Measurements from ENCODE around the gene ADGRB3. TPM values are rescaled to one million over a fixed set of nuclear protein-coding genes. Genes with fewer than 3 reads are reported as not detected.

Gene ADGRB3
- total RNA-seq, 1 experiment from 2014 or later: 7.7 TPM

- intact Hi-C loops (cut with micrococcal nuclease; ENCODE audit: unreplicated experiment): no loop called here
- CTCF ChIA-PET: no interaction called here
Measured at GRCh38 chr6:69181964-69182363, 546.9 kb downstream of the ADGRB3 start.

GRCh38 chr6:69185276-69185675, 550.2 kb downstream of the ADGRB3 start:
- ChIA-PET POLR2A (ENCODE audit: low non-redundant PET) (no interaction called here), CTCF (no interaction called here)
- H3K9me3 ChIP-seq (ENCODE audit: low read depth, low read length, poor library complexity, severe bottlenecking): no peaks in the 10 kb centered on the region
- intact Hi-C loops (cut with micrococcal nuclease; ENCODE audit: unreplicated experiment): no loop called here
- no peaks in the 10 kb centered on the region for H3K36me3 ChIP-seq (ENCODE audit: insufficient read depth, low read length, poor library complexity, severe bottlenecking)
- no peak for TF ChIP-seq CTCF (conservative IDR thresholded peaks at IDR 0.05; ENCODE audit: low read depth, low read length)
- TF ChIP-seq EZH2 (IDR thresholded peaks at IDR 0.05; ENCODE audit: borderline replicate concordance, low read depth, low read length, poor library complexity, severe bottlenecking): no peak
- no peak overlapping the region for H3K4me3 ChIP-seq (ENCODE audit: low read depth, low read length, poor library complexity, severe bottlenecking)
- DNase-seq (ENCODE audit: low spot score): no peak
- no peaks in the 10 kb centered on the region for H3K4me1 ChIP-seq (ENCODE audit: insufficient read depth, low read length, poor library complexity, severe bottlenecking)
- BruUV-seq (replicated peaks): no TSS peak
- no peak overlapping the region for H3K27ac ChIP-seq (ENCODE audit: low read depth, low read length, poor library complexity, severe bottlenecking)
- H3K27me3 ChIP-seq (replicated peaks; ENCODE audit: insufficient read depth, low read depth, low read length, poor library complexity): no peaks in the 10 kb centered on the region

More at GRCh38 chr6:69181964-69182363, 546.9 kb downstream of the ADGRB3 start:
- no peak for DNase-seq (ENCODE audit: low spot score)
- Histone ChIP-seq H3K9me3 (ENCODE audit: low read depth, low read length, poor library complexity, severe bottlenecking) (no peaks in the 10 kb centered on the region), H3K4me3 (ENCODE audit: low read depth, low read length, poor library complexity, severe bottlenecking) (no peak overlapping the region), H3K27ac (ENCODE audit: low read depth, low read length, poor library complexity, severe bottlenecking) (no peak overlapping the region), H3K27me3 (replicated peaks; ENCODE audit: insufficient read depth, low read depth, low read length, poor library complexity) (no peaks in the 10 kb centered on the region), H3K36me3 (ENCODE audit: insufficient read depth, low read length, poor library complexity, severe bottlenecking) (no peaks in the 10 kb centered on the region), H3K4me1 (ENCODE audit: insufficient read depth, low read length, poor library complexity, severe bottlenecking) (no peaks in the 10 kb centered on the region)
- no TSS peak for BruUV-seq (replicated peaks)
- POLR2A ChIA-PET (ENCODE audit: low non-redundant PET): no interaction called here
- TF ChIP-seq CTCF (conservative IDR thresholded peaks at IDR 0.05; ENCODE audit: low read depth, low read length): no peak
- no peak for TF ChIP-seq EZH2 (IDR thresholded peaks at IDR 0.05; ENCODE audit: borderline replicate concordance, low read depth, low read length, poor library complexity, severe bottlenecking)

GRCh38 chr6:69202768-69203167, 567.7 kb downstream of the ADGRB3 start:
- Histone ChIP-seq H3K4me3 (ENCODE audit: low read depth, low read length, poor library complexity, severe bottlenecking) (no peak overlapping the region), H3K4me1 (ENCODE audit: insufficient read depth, low read length, poor library complexity, severe bottlenecking) (no peaks in the 10 kb centered on the region), H3K27ac (ENCODE audit: low read depth, low read length, poor library complexity, severe bottlenecking) (no peak overlapping the region), H3K9me3 (ENCODE audit: low read depth, low read length, poor library complexity, severe bottlenecking) (no peaks in the 10 kb centered on the region), H3K36me3 (ENCODE audit: insufficient read depth, low read length, poor library complexity, severe bottlenecking) (no peaks in the 10 kb centered on the region), H3K27me3 (replicated peaks; ENCODE audit: insufficient read depth, low read depth, low read length, poor library complexity) (no peaks in the 10 kb centered on the region)
- BruUV-seq (replicated peaks): no TSS peak
- intact Hi-C loops (cut with micrococcal nuclease; ENCODE audit: unreplicated experiment): no loop called here
- ChIA-PET CTCF (no interaction called here), POLR2A (ENCODE audit: low non-redundant PET) (no interaction called here)
- DNase-seq (ENCODE audit: low spot score): no peak
- TF ChIP-seq CTCF (conservative IDR thresholded peaks at IDR 0.05; ENCODE audit: low read depth, low read length): no peak
- TF ChIP-seq EZH2 (IDR thresholded peaks at IDR 0.05; ENCODE audit: borderline replicate concordance, low read depth, low read length, poor library complexity, severe bottlenecking): no peak

Data from A673 (cell line).